Measurements from ENCODE around the gene SPATS1.
"Not testable (repeated sequence)": the region's sequence is repeated elsewhere in the genome, so short reads cannot be mapped to it uniquely, and the experiment has no call there.

The SPATS1 gene

DNA sequence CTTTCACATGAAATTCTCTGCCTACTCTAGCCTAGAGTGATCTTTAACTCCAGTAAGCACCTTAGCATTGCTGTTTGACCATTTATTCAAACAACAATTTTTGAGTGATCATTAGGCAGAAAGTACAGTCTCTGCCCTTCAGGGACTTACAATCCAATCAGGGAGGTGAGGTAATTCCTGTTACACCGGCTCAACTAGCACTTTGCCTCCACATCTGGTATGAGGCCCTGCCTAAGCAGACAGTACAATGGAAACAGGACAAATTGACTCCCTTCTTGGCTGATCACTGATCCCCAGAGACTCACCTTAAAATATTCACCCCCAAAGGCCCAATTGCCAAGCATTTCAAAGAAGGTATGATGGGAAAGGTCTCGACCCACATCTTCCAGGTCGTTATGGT is 30.7 kb upstream of the SPATS1 start:
- no peak for DNase-seq

- peak; percentile 81 for DNase-seq
Observed at GRCh38 chr6:44312901-44313788, 29.3 kb upstream of the SPATS1 start, which contains the start of gene AARS2. Gene AARS2 (minus strand): TSS chr6:44313347. CDS start chr6:44313323, 24 bp downstream.

- DNase-seq, result not testable (repeated sequence)
Observed at GRCh38 chr6:44314657-44315056, 27.8 kb upstream of the SPATS1 start.

GRCh38 chr6:44315516-44315915 is 26.9 kb upstream of the SPATS1 start:
- DNase-seq, result no peak

GRCh38 chr6:44315951-44316350 is 26.5 kb upstream of the SPATS1 start:
- no peak for DNase-seq

DNA sequence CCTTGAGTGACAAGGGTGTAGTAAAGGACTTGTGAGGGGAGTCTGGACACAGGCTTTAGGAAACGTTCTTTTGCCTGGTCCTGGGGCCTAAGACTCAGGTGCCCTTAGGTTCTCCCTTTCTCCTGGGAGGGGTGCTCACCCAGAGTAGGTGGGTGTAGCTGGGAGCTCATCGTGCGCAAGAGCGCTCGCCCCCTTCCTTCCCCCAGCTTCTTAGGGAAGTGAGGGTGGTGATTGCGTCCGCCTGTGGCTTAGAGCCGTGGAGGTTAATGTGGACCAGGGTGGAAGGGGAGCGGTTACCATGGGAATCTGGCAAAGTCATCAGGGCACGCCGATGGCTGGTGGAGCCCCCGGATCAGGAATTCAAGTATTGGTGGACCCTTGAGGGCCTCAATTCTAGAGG is 26.0 kb upstream of the SPATS1 start:
- no peak for DNase-seq

DNA sequence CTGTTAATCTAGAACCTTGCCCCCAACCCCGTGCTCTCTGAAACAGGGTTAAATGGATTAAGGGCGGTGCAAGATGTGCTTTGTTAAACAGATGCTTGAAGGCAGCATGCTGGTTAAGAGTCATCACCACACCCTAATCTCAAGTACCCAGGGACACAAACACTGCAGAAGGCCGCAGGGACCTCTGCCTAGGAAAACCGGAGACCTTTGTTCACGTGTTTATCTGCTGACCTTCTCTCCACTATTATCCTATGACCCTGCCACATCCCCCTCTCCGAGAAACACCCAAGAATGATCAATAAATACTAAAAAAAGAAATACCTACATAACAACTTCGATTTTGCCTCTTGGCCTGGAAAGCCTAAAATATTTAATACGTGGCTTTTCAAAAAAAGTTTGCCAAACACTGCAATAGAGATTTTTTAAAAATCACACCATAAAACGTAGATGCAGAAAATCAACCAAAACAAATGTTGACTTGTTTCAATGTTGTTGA is 25.3 kb upstream of the SPATS1 start:
- not testable (repeated sequence) for DNase-seq

DNA sequence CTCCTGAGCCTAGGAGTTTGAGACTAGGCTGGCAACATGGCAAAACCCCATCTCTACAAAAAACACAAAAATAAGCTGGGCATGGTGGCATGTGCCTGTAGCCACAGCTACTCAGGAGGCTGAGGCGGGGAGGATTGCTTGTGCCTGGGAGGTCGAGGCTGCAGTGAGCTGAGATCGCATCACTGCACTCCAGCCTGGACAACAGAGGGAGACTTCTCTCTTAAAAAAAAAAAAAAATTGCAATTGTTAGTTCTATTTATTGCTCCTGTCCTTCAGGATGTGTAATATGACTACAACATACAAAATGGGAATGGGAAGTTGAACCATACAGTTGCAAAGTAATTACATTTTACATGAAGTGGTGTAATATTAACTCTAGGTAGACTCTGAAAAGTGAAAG is 21.2 kb upstream of the SPATS1 start:
- DNase-seq, result no peak

- no peak for DNase-seq
Observed at GRCh38 chr6:44327096-44327495, 15.4 kb upstream of the SPATS1 start.

GRCh38 chr6:44327760-44328159 is 14.7 kb upstream of the SPATS1 start:
- no peak for DNase-seq

DNA sequence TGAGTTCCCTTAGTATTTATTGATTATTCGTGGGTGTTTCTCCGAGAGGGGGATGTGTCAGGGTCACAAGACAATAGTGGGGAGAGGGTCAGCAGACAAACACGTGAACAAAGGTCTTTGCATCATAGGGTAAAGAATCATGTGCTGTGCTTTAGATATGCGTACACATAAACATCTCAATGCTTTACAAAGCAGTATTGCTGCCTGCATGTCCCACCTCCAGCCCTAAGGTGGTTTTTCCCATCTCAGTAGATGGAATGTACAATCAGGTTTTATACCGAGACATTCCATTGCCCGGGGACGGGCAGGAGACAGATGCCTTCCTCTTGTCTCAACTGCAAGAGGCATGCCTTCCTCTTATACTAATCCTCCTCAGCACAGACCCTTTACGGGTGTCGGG is 14.2 kb upstream of the SPATS1 start:
- DNase-seq, result not testable (repeated sequence)

- DNase-seq, result no peak
Observed at GRCh38 chr6:44329858-44330257, 12.6 kb upstream of the SPATS1 start.

DNA sequence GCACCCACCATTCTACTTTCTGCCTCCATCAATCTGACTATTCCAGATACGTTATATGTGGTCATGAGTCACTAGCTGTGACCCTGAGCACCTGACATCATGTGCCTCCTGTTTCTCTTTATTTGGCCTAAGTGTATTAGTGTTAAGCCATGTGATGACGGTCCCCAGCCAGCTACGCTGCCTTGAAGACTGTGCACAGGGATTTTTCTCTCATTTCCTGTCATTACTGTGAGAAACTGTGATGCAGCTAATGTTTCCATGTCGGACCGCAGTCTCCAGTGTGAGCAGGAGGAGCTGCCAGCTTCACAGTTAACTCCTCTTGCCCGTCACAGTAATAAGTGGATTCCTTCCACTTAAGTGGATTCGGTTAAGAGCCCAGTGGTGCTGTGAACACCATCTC is 9.9 kb upstream of the SPATS1 start:
- DNase-seq, result no peak

- DNase-seq, result no peak
Observed at GRCh38 chr6:44333273-44333919, 9.1 kb upstream of the SPATS1 start.

DNA sequence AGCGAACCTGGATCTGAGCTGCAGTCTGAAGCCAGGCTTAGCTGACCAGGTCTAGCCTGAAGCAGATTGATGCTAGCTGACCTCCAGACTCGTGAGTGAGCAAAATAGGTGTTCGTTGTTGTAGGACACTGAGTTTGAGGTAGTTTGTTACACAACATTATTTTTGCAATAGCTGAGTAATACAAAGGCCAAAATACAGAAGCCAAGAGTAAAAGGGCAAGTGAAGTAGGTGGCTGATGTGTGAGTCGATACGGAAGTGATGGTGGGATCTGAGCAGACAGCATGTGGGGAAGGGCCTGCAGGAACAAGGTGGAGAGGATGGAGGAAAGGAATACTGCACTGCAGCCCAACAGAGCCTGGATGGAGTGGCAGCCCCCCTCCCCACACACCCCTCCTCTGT is 8.5 kb upstream of the SPATS1 start:
- no peak for DNase-seq

DNA sequence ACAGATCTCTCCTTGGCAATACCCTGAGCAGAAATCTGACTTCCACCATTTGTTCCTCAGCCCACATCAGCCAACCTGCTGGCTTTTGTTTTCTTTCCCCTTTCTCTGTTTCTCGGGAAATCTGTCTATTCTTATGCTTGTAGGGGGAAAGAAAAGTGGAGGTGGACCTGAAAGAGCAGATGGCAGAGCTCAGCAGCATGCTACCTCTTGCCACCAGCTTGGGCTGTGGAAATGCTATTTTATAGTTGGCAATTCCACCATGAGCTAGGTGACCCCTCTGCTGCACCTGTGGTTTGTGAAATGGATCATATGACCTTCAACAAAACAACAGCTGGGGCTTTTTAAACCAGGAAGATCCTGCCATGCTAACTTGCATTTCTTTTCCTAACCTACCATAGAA is 6.8 kb upstream of the SPATS1 start:
- no peak for DNase-seq

- peak; percentile 49 for DNase-seq
Observed at GRCh38 chr6:44338228-44339122, 4.0 kb upstream of the SPATS1 start.

DNA sequence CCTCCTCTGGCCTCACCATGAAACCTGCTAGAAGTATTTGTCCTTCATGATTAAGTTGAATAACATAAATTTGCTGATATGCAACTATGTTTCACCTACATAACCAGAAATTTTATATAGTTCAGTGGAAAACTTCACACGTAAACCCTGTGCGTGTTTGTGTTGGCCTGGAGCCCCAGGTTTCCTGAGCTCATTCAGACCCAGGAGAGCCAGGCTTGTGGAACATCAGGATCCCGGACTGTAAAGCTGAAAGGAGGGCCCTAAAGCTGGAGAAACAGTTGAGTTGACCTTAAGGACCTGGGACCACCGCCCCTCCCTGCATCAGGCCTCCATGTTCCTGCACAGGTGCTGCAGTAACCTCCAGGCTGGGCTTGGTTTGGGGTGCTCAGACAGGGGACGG is 3.1 kb upstream of the SPATS1 start:
- no peak for DNase-seq

GRCh38 chr6:44339763-44340625 is 2.5 kb upstream of the SPATS1 start:
- no peak for DNase-seq

DNA sequence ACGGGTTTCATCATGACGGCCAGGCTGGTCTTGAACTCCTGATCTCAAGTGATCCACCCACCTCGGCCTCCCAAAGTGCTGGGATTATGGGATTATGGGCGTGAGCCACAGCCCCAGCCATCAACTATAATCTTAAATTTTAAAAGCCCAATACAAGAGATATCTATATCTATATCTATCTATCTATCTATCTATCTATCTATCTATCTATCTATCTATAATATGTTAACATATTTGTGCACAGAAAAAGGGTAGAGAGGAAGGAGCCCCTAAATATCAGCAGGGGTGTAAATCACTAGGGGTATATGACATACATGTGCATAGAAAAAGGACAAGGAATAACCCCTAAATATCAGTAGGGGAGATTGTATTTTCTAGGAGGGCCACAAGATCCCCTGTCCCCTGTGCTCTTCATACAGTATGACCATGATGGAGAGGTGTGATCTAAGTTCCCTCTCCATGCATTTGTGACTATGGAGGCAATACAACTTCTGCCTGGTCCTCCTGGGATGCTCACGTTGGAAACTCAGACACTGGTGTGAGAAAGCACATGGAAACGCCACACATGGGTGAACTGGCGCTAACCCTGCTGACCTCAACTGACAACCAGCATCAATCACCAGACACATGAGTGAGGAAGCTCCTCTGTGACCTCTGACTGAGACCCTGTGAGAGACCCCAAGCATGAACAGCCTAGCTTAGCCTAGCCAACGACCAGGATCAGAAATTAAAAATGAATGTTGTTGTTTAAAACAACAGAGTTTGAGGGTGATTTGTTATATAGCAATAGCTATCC is 1.2 kb upstream of the SPATS1 start:
- peak; percentile 18 for DNase-seq

- DNase-seq, result no peak
Observed at GRCh38 chr6:44342052-44342451, 398 bp upstream of the SPATS1 start.

Measured in right kidney (tissue), 1 donor.